SK-N-SH (cell line): ENCODE measurements around the gene UNC13B. TPM values are rescaled to one million over a fixed set of nuclear protein-coding genes. Genes with fewer than 3 reads are reported as not detected.
"Not testable (repeated sequence)": the region's sequence is repeated elsewhere in the genome, so short reads cannot be mapped to it uniquely, and the experiment has no call there.

Source experiments
- CTCF ChIA-PET: fragments of 300-600, 350-600 bp; formaldehyde crosslinking; extraction: SDS; loops from one replicate; lab custom pipeline; 2021; lab: Yijun Ruan, JAX
- POLR2A ChIA-PET: fragments of 350-600 bp; sonication (Branson Sonifier 250); formaldehyde crosslinking; extraction: SDS; loops from one replicate; lab custom pipeline; 2020; ENCODE audit warnings: antibody characterized with exemption, inconsistent platforms; lab: Yijun Ruan, JAX
- DNase-seq: peaks from one replicate; pipeline ENCODE4 v3.0.0; 2012
- H2AFZ ChIP-seq: fragments of 200-600 bp; sonication (generic); 2 replicates; pipeline ENCODE4 v1.8.1; 2016; ENCODE audit warnings: antibody characterized with exemption, mild to moderate bottlenecking, low read depth
- H3F3A ChIP-seq: fragments of 200-600 bp; sonication (generic); replicated peaks from 2 replicates; pipeline ENCODE3; 2016; ENCODE audit warnings: antibody characterized with exemption, mild to moderate bottlenecking; ENCODE audit not compliant: insufficient read depth
- H3K27ac ChIP-seq, 2 experiments: fragments of 200-500 bp in 1 of 2; fragments of 200-600 bp in 1 of 2; sonication (Bioruptor generic) in 1 of 2; sonication (generic), shearing (Covaris generic) in 1 of 2; 2 replicates each; pipeline versions ENCODE4 v1.5.1 to v1.6.1; 2014 to 2016; ENCODE audit warnings: low read depth in 2 of 2, inconsistent platforms in 1 of 2, low read length in 1 of 2, mild to moderate bottlenecking in 1 of 2, mixed read lengths in 1 of 2
- H3K27me3 ChIP-seq: fragments of 200-600 bp; sonication (generic), shearing (Covaris generic); 2 replicates; pipeline ENCODE4 v1.6.1; 2016; ENCODE audit warnings: mixed run types; ENCODE audit not compliant: insufficient read depth
- H3K36me3 ChIP-seq, 2 experiments: fragments of 200-500 bp in 1 of 2; fragments of 200-600 bp in 1 of 2; sonication (Bioruptor generic) in 1 of 2; sonication (generic) in 1 of 2; replicated peaks in 1 of 2; 2 replicates each; pipeline versions ENCODE3 to v1.5.1; 2014 to 2016; ENCODE audit warnings: low read length in 1 of 2, mild to moderate bottlenecking in 1 of 2; ENCODE audit not compliant: insufficient read depth in 2 of 2, control insufficient read depth in 1 of 2
- H3K4me1 ChIP-seq, 2 experiments: fragments of 200-500 bp in 1 of 2; fragments of 200-600 bp in 1 of 2; sonication (Bioruptor generic) in 1 of 2; sonication (generic), shearing (Covaris generic) in 1 of 2; 2 replicates each; pipeline versions ENCODE4 v1.5.1 to v1.6.1; 2014 to 2016; ENCODE audit warnings: low read depth in 1 of 2, low read length in 1 of 2, mixed run types in 1 of 2; ENCODE audit not compliant: insufficient read depth in 2 of 2, control insufficient read depth in 1 of 2
- H3K4me2 ChIP-seq: fragments of 200-600 bp; sonication (generic), shearing (Covaris generic); 2 replicates; pipeline ENCODE4 v1.6.1; 2017; ENCODE audit warnings: mixed run types
- H3K4me3 ChIP-seq, 2 experiments: fragments of 200-500 bp in 1 of 2; fragments of 200-600 bp in 1 of 2; sonication (Bioruptor generic) in 1 of 2; sonication (generic), shearing (Covaris generic) in 1 of 2; 2 replicates each; pipeline versions ENCODE4 v1.5.1 to v1.8.1; 2014 to 2016; ENCODE audit warnings: low read depth in 2 of 2, inconsistent platforms in 1 of 2, low read length in 1 of 2, mild to moderate bottlenecking in 1 of 2, mixed read lengths in 1 of 2, moderate library complexity in 1 of 2
- H3K79me2 ChIP-seq: fragments of 200-600 bp; sonication (generic); 2 replicates; pipeline ENCODE4 v1.8.1; 2017; ENCODE audit warnings: mild to moderate bottlenecking; ENCODE audit not compliant: insufficient read depth
- H3K9ac ChIP-seq: fragments of 200-600 bp; sonication (generic); 2 replicates; pipeline ENCODE4 v1.6.1; 2017; ENCODE audit warnings: mixed run types
- H3K9me2 ChIP-seq: fragments of 200-600 bp; sonication (generic); 2 replicates; pipeline ENCODE4 v1.6.1; 2017; ENCODE audit warnings: mixed run types
- H3K9me3 ChIP-seq: fragments of 200-600 bp; sonication (generic); 2 replicates; pipeline ENCODE4 v1.6.1; 2017; ENCODE audit warnings: mixed run types, mild to moderate bottlenecking, moderate library complexity
- H4K20me1 ChIP-seq: fragments of 200-600 bp; sonication (generic); 2 replicates; pipeline ENCODE4 v1.6.1; 2017; ENCODE audit warnings: mild to moderate bottlenecking, mixed run types; ENCODE audit not compliant: insufficient read depth
- FOXM1 ChIP-seq: IDR thresholded peaks from 2 replicates; pipeline ENCODE4 v1.4.0; 2012; ENCODE audit warnings: low read depth, mild to moderate bottlenecking
- GATA2 ChIP-seq: sonication (generic); formaldehyde crosslinking; IDR thresholded peaks from 2 replicates; pipeline ENCODE4 v1.5.0; 2020; ENCODE audit warnings: mild to moderate bottlenecking, missing genetic modification reagents
- RAD21 ChIP-seq: IDR thresholded peaks from 2 replicates; pipeline ENCODE4 v1.6.1; 2012; ENCODE audit warnings: mild to moderate bottlenecking, low read length
- RFX5 ChIP-seq: IDR thresholded peaks from 2 replicates; pipeline ENCODE4 v1.6.1; 2012; ENCODE audit warnings: mild to moderate bottlenecking, improper control_type of control experiment, low read length
- RXRA ChIP-seq: IDR thresholded peaks from 2 replicates; pipeline ENCODE4 v1.4.0; 2012; ENCODE audit warnings: low read depth, mild to moderate bottlenecking, borderline replicate concordance
- SIN3A ChIP-seq: IDR thresholded peaks from 2 replicates; pipeline ENCODE4 v1.6.1; 2012; ENCODE audit warnings: low read depth, mild to moderate bottlenecking, low read length, moderate library complexity, borderline replicate concordance
- WGBS: methylation state at CpG from one replicate; pipeline ENCODE4 v1.1.6; 2017; ENCODE audit warnings: low lambda C conversion rate; 5-methylcytosine and 5-hydroxymethylcytosine counted together
- polyA plus RNA-seq, 3 experiments: library from polyadenylated mRNA; depleted of rRNA; stranded (reverse); fragments of >200 nt; gene quantifications; 2 replicates each; pipeline ENCODE4 v1.2.3, GENCODE V29; 2012
- TF ChIP-seq, protein P1 (sequence below): fragments of 150-350 bp; IDR thresholded peaks from 2 replicates; pipeline ENCODE4 v1.6.1; 2016; ENCODE audit warnings: mild to moderate bottlenecking, low read depth, low read length
- TF ChIP-seq, protein P2 (sequence below): IDR thresholded peaks from 2 replicates; pipeline ENCODE4 v1.4.0; 2012; ENCODE audit warnings: low read depth, borderline replicate concordance

The UNC13B gene
- polyA plus RNA-seq, 1 of the 3 experiments (the other 2 are of a cell fraction): 8.1 TPM

DNA sequence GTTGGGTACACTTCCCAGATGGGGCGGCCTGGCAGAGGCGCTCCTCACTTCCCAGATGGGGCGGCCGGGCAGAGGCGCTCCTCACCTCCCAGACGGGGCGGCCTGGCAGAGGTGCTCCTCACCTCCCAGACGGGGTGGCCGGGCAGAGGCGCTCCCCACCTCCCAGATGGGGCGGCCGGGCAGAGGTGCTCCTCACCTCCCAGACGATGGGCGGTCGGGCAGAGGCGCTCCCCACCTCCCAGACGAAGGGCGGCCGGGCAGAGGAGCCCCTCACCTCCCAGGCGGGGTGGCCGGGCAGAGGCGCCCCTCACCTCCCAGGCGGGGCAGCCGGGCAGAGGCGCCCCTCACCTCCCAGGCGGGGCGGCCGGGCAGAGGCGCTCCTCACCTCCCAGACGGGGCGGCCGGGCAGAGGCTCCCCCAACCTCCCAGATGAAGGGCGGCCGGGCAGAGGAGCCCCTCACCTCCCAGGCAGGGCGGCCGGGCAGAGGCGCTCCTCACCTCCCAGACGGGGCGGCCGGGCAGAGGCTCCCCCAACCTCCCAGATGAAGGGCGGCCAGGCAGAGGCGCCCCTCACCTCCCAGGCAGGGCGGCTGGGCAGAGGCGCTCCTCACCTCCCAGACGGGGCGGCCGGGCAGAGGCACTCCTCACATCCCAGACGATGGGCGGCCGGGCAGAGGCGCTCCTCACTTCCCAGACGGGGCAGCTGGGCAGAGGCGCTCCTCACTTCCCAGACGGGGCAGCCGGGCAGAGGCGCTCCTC is 21.4 kb downstream of the UNC13B start:
- H3K4me1 ChIP-seq, DNase-seq, H3K27me3 ChIP-seq, H3K4me2 ChIP-seq, H3K9me2 ChIP-seq, H3K36me3 ChIP-seq, H3K27ac ChIP-seq, H3K9ac ChIP-seq, CTCF ChIA-PET, H3K79me2 ChIP-seq, H3F3A ChIP-seq, H2AFZ ChIP-seq, H4K20me1 ChIP-seq, H3K4me3 ChIP-seq, POLR2A ChIA-PET, H3K9me3 ChIP-seq: not testable (repeated sequence)
- WGBS: 87% methylated on average over 10 of the region's 56 CpGs

DNA sequence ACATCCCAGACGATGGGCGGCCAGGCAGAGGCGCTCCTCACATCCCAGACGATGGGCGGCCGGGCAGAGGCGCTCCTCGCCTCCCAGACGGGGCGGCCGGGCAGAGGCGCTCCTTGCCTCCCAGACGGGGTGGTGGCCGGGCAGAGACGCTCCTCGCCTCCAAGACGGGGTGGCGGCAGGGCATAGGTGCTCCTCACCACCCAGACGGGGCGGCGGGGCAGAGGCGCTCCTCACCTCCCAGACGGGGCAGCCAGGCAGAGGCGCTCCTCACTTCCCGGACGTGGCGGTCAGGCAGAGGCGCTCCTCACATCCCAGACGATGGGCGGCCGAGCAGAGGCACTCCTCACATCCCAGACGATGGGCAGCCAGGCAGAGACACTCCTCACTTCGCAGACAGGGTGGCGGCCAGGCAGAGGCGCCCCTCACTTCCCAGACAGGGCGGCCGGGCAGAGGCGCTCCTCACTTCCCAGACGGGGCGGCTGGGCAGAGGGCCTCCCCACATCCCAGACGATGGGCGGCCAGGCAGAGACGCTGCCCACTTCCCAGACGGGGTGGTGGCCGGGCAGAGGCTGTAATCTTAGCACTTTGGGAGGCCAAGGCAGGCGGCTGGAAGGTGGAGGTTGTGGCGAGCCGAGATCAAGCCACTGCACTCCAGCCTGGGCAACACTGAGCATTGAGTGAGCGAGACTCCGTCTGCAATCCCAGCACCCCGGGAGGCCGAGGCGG is 22.1 kb downstream of the UNC13B start:
- not testable (repeated sequence) for H2AFZ ChIP-seq

DNA sequence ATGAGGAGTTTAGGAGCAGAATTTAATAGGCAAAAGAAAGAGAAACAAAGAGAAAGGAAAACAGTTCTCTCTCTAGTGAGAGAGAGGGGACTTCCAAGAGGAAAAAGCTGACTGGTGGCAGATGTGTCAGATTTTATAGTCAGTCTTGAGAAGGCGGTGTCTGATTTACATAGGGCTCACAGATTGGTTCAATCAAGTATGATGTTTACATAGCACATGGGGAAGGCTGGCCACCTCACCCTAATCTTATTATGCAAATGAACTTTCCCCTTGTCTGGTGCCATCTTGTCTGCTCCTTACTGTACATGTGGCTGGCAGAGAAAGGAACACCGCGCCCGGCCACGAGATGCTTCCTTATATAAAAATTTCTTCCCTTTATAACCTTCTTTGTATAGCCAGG is 24.7 kb downstream of the UNC13B start:
- Histone ChIP-seq H3K9me2 (no peaks in the 10 kb centered on the region), H3K27ac (no peak overlapping the region), H3K4me1 (no peaks in the 10 kb centered on the region), H3K9ac (no peak overlapping the region), H4K20me1 (no peaks in the 10 kb centered on the region), H3K4me2 (no peak overlapping the region), H2AFZ (no peak overlapping the region), H3F3A (no peaks in the 10 kb centered on the region), H3K36me3 (no peaks in the 10 kb centered on the region), H3K4me3 (no peak overlapping the region), H3K27me3 (no peaks in the 10 kb centered on the region), H3K79me2 (no peaks in the 10 kb centered on the region), H3K9me3 (no peaks in the 10 kb centered on the region)
- no peak for DNase-seq
- TF ChIP-seq GATA2 (CRISPR knock-in tag): no peak
- POLR2A ChIA-PET: no interaction called here
- CTCF ChIA-PET: interaction anchor here (1.0 kb wide), 1 partner anchor 83 kb away, joined by 3 read pairs; no protein-coding TSS in a partner anchor
- WGBS: 90% methylated on average over 5 of the region's 5 CpGs

More for the DNA sequence above, 22.1 kb downstream of the UNC13B start:
- CTCF ChIA-PET, DNase-seq, H3K27me3 ChIP-seq, POLR2A ChIA-PET, H3K4me2 ChIP-seq, H3F3A ChIP-seq, H3K4me3 ChIP-seq, H3K4me1 ChIP-seq, H3K79me2 ChIP-seq, H3K9me2 ChIP-seq, H3K9me3 ChIP-seq, H3K27ac ChIP-seq, H3K36me3 ChIP-seq, H3K9ac ChIP-seq, H4K20me1 ChIP-seq: not testable (repeated sequence)
- 93% methylated on average over 24 of the region's 53 CpGs for WGBS

DNA sequence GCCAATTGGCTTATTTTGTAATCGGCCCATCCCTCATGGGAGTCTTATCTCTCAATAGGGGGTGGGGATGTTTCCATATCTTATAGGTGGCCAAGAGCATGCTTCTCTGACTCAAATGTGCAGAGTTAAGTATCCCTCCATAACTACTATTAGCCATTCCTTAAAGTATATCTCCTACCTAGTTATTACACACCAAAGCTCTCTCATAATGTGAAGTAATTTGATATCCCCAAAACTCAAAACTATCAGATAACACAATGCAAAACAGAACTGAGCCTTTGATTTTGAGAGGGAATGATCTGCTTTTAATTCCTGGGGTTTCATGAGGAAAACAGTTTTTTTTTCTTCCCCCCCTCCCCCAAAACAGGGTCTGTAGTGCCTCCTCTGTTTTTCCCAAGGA is 28.4 kb downstream of the UNC13B start:
- Histone ChIP-seq H3K79me2 (no peaks in the 10 kb centered on the region), H3F3A (no peaks in the 10 kb centered on the region), H3K4me1 (no peaks in the 10 kb centered on the region), H4K20me1 (no peaks in the 10 kb centered on the region), H3K4me2 (no peak overlapping the region), H3K27me3 (no peaks in the 10 kb centered on the region), H3K36me3 (no peaks in the 10 kb centered on the region), H3K9me3 (no peaks in the 10 kb centered on the region), H2AFZ (no peak overlapping the region), H3K27ac (no peak overlapping the region), H3K9ac (no peak overlapping the region), H3K4me3 (no peak overlapping the region), H3K9me2 (no peaks in the 10 kb centered on the region)
- 90% methylated on average over 1 of the region's 1 CpG for WGBS
- POLR2A ChIA-PET: no interaction called here
- DNase-seq: no peak
- CTCF ChIA-PET: no interaction called here
- TF ChIP-seq RAD21 (no peak), RXRA (no peak), SIN3A (no peak), FOXM1 (no peak), RFX5 (no peak)
- TF ChIP-seq, protein P1, sequence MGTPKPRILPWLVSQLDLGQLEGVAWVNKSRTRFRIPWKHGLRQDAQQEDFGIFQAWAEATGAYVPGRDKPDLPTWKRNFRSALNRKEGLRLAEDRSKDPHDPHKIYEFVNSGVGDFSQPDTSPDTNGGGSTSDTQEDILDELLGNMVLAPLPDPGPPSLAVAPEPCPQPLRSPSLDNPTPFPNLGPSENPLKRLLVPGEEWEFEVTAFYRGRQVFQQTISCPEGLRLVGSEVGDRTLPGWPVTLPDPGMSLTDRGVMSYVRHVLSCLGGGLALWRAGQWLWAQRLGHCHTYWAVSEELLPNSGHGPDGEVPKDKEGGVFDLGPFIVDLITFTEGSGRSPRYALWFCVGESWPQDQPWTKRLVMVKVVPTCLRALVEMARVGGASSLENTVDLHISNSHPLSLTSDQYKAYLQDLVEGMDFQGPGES: no peak
- TF ChIP-seq, protein P2, sequence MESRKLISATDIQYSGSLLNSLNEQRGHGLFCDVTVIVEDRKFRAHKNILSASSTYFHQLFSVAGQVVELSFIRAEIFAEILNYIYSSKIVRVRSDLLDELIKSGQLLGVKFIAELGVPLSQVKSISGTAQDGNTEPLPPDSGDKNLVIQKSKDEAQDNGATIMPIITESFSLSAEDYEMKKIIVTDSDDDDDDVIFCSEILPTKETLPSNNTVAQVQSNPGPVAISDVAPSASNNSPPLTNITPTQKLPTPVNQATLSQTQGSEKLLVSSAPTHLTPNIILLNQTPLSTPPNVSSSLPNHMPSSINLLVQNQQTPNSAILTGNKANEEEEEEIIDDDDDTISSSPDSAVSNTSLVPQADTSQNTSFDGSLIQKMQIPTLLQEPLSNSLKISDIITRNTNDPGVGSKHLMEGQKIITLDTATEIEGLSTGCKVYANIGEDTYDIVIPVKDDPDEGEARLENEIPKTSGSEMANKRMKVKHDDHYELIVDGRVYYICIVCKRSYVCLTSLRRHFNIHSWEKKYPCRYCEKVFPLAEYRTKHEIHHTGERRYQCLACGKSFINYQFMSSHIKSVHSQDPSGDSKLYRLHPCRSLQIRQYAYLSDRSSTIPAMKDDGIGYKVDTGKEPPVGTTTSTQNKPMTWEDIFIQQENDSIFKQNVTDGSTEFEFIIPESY: no peak
